Caco-2 (cell line): ENCODE results near the gene AGPAT1. TPM values are rescaled to one million over a fixed set of nuclear protein-coding genes. Genes with fewer than 3 reads are reported as not detected.
A peak's percentile ranks its signal among the peaks of the same experiment; 100 is the strongest.
"Not testable (repeated sequence)": the region's sequence is repeated elsewhere in the genome, so short reads cannot be mapped to it uniquely, and the experiment has no call there.

Source experiments
- BruUV-seq: library from RNA; stranded (reverse); fragments of 400-500 nt; replicated peaks from 2 replicates; lab custom pipeline; 2021; lab: Mats Ljungman, UMichigan
- CTCF ChIA-PET: fragments of 300-600 bp; sonication (Branson Sonifier 250); formaldehyde crosslinking; loops from one replicate; lab custom pipeline; 2022; ENCODE audit warnings: antibody characterized with exemption; lab: Charles Lee
- POLR2A ChIA-PET: fragments of 300-600 bp; sonication (Branson Sonifier 250); formaldehyde crosslinking; loops from one replicate; lab custom pipeline; 2022; ENCODE audit warnings: antibody characterized with exemption; lab: Charles Lee
- DNase-seq, 2 experiments: peaks; one replicate each; pipeline versions ENCODE4 v3.0.0 to v3.0.0-alpha.2; 2020 to 2022
- H3K27me3 ChIP-seq: replicated peaks from 2 replicates; pipeline ENCODE4 v1.6.0; 2011; ENCODE audit warnings: low read length; ENCODE audit not compliant: control insufficient read depth, insufficient read depth
- H3K36me3 ChIP-seq: 2 replicates; pipeline ENCODE4 v1.5.1; 2011; ENCODE audit warnings: low read length; ENCODE audit not compliant: control insufficient read depth, insufficient read depth
- H3K4me1 ChIP-seq: fragments of 250-450 bp; sonication (Bioruptor Pico); 2 replicates; pipeline ENCODE4 v1.5.1; 2020; ENCODE audit warnings: mild to moderate bottlenecking
- H3K4me3 ChIP-seq: 2 replicates; pipeline ENCODE4 v1.5.1; 2011; ENCODE audit warnings: low read depth, mild to moderate bottlenecking, control low read depth, low read length
- H3K9me3 ChIP-seq: fragments of 250-450 bp; sonication (Bioruptor Pico); 2 replicates; pipeline ENCODE4 v1.5.1; 2020; ENCODE audit warnings: mild to moderate bottlenecking, moderate library complexity
- H3K27ac Mint-ChIP-seq: one replicate; pipeline ENCODE4 v1.8.0; 2022; ENCODE audit warnings: mixed read lengths; ENCODE audit not compliant: unreplicated experiment
- H3K27me3 Mint-ChIP-seq: one replicate; pipeline ENCODE4 v1.8.0; 2022; ENCODE audit warnings: mixed read lengths; ENCODE audit not compliant: insufficient read depth, unreplicated experiment
- H3K36me3 Mint-ChIP-seq: one replicate; pipeline ENCODE4 v1.8.0; 2022; ENCODE audit warnings: mild to moderate bottlenecking, mixed read lengths; ENCODE audit not compliant: insufficient read depth, unreplicated experiment
- H3K4me1 Mint-ChIP-seq: one replicate; pipeline ENCODE4 v1.8.0; 2022; ENCODE audit warnings: low read depth, mixed read lengths; ENCODE audit not compliant: unreplicated experiment
- H3K4me3 Mint-ChIP-seq: one replicate; pipeline ENCODE4 v1.8.0; 2022; ENCODE audit warnings: mild to moderate bottlenecking, moderate library complexity, mixed read lengths; ENCODE audit not compliant: unreplicated experiment
- H3K9me3 Mint-ChIP-seq: one replicate; pipeline ENCODE4 v1.8.0; 2022; ENCODE audit warnings: mixed read lengths; ENCODE audit not compliant: unreplicated experiment
- CTCF ChIP-seq, 2 experiments: fragments of 200-600 bp in 1 of 2; IDR thresholded peaks; 1 replicate in 1 of 2; 2 replicates in 1 of 2; pipeline versions ENCODE4 v1.5.1 to v1.8.0; 2011 to 2022; ENCODE audit warnings: antibody characterized with exemption in 1 of 2, control low read depth in 1 of 2, inconsistent platforms in 1 of 2, low read depth in 1 of 2, low read length in 1 of 2, mild to moderate bottlenecking in 1 of 2, moderate library complexity in 1 of 2; ENCODE audit not compliant: insufficient read depth in 1 of 2, severe bottlenecking in 1 of 2, unreplicated experiment in 1 of 2
- intact Hi-C: fragments of 100-400 bp; cut with micrococcal nuclease; formaldehyde crosslinking; loops from one replicate; pipeline ENCODE4 v1.10.0; 2022; ENCODE audit not compliant: unreplicated experiment
- total RNA-seq: library from RNA; stranded (reverse); gene quantifications from 2 replicates; pipeline ENCODE4 v1.2.3, GENCODE V29; 2022

Gene AGPAT1
- total RNA-seq, 1 experiment from 2014 or later: 60.4 TPM

DNA sequence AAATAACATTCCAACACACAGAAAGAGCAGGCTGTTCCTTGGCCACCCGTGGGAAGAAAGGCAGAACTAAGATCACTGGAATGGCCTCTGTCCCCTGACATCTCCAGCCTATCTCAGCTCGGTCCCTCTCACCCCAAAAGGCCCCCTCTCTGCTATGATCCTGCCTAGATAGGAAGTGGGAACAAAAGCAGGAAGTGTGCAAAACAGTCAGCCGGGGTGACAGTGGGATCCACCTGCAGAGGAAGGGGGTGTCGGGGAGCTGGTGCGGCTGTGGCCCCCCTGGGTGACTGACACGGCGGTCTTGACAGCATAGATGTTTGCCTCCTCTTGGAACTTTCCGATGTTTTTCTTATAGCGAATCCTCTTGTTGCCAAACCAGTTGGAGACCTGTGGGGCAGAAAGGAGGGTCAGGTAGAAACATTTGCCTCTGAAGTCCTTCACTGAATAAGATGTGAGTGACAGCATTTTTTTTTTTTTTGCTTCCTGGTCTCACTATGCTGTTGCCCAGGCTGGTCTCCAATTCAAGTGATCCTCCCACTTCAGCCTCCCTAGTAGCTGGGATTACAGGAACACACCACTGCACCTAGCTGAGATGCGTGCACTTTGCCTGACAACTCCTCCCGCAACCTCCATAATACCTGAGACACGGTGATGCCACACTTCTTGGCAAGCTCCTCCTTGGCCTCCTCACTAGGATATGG, 11.3 kb upstream of the AGPAT1 start:
- CTCF ChIA-PET: no interaction called here
- no peaks in the 10 kb centered on the region for H3K27me3 Mint-ChIP-seq
- DNase-seq: no peak
- Histone ChIP-seq H3K36me3 (peaks cover 2% of the 10 kb centered on the region; the same call in 1 of the 2 replicates), H3K27me3 (no peaks in the 10 kb centered on the region), H3K4me3 (no peak overlapping the region), H3K4me1 (peaks cover 27% of the 10 kb centered on the region), H3K9me3 (no peaks in the 10 kb centered on the region)
- intact Hi-C loops: no loop called here
- TF ChIP-seq CTCF (IDR thresholded peaks at IDR 0.05; ENCODE audit: insufficient read depth in 1 of 2, low read depth in 1 of 2, low read length in 1 of 2, severe bottlenecking in 1 of 2, unreplicated experiment in 1 of 2): no peak
- no peak overlapping the region for H3K27ac Mint-ChIP-seq
- no peaks in the 10 kb centered on the region for H3K9me3 Mint-ChIP-seq
- peak overlapping the region; percentile 16 for H3K4me3 Mint-ChIP-seq
- H3K36me3 Mint-ChIP-seq: peaks cover 47% of the 10 kb centered on the region
- no TSS peak for BruUV-seq
- POLR2A ChIA-PET: interaction anchor here (0.6 to 2.1 kb wide), 2 partner anchors 8 to 784 kb away, joined by 3 to 7 read pairs; no protein-coding TSS in a partner anchor
- peaks cover 23% of the 10 kb centered on the region for H3K4me1 Mint-ChIP-seq

- ChIA-PET CTCF (interaction anchor here (0.6 kb wide), 1 partner anchor 16 kb away, joined by 3 read pairs; no protein-coding TSS in a partner anchor), POLR2A (interaction anchor here (2.1 kb wide), 1 partner anchor 9 kb away, joined by 7 read pairs; no protein-coding TSS in a partner anchor)
- Mint-ChIP-seq H3K27ac (peak overlapping the region; percentile 29), H3K36me3 (peaks cover 53% of the 10 kb centered on the region), H3K4me1 (peaks cover 23% of the 10 kb centered on the region)
- H3K36me3 ChIP-seq, H3K27me3 Mint-ChIP-seq, H3K4me3 ChIP-seq, H3K27me3 ChIP-seq, H3K4me3 Mint-ChIP-seq, H3K9me3 Mint-ChIP-seq, DNase-seq, BruUV-seq, H3K9me3 ChIP-seq, intact Hi-C loops: not testable (repeated sequence)
- peaks cover 26% of the 10 kb centered on the region for H3K4me1 ChIP-seq
Measured at GRCh38 chr6:32186151-32186840, 10.4 kb upstream of the AGPAT1 start.

DNA sequence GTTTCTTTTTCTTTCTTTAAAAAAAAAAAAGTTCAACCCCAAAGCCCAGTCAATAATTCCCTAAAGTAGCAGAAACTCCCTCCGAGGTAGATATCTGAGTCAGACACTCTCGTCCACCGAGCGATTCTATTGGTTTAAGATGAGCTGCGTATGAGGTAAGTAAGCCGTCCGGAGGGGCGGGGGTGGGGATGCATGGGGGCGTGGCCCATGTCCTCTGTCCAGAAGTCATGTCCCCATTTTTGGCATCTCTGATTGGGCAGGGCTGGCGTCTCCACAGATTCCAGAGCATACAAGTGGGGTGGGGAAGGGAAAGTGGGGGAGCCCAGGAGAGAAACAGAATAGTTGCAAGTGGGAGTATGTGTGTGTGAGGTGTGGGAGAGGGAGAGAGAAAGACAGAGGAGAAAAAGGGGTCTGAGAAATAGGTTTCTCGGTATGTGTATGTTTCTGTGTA, 9.8 kb upstream of the AGPAT1 start:
- H3K4me3 ChIP-seq, DNase-seq, H3K36me3 ChIP-seq, H3K9me3 ChIP-seq, intact Hi-C loops, H3K27me3 ChIP-seq, H3K9me3 Mint-ChIP-seq, H3K4me3 Mint-ChIP-seq, H3K27me3 Mint-ChIP-seq, BruUV-seq: not testable (repeated sequence)
- H3K4me1 ChIP-seq: peaks cover 20% of the 10 kb centered on the region
- peaks cover 24% of the 10 kb centered on the region for H3K4me1 Mint-ChIP-seq
- CTCF ChIA-PET: interaction anchor here (0.6 kb wide), 1 partner anchor 15 kb away, joined by 3 read pairs; no protein-coding TSS in a partner anchor
- H3K36me3 Mint-ChIP-seq: peaks cover 56% of the 10 kb centered on the region
- POLR2A ChIA-PET: interaction anchor here (2.1 kb wide), 1 partner anchor 10 kb away, joined by 7 read pairs; no protein-coding TSS in a partner anchor
- peak overlapping the region; percentile 29 for H3K27ac Mint-ChIP-seq
